Brain microvascular endothelial cell (primary cell): ENCODE measurements around the gene NETO2.

ENCODE experiments used
- DNase-seq: peaks from one replicate; pipeline ENCODE4 v3.0.0-alpha.2; 2020
- H3K27ac ChIP-seq: fragments of 250-450 bp; sonication (Bioruptor Pico); 2 replicates; pipeline ENCODE4 v1.5.1; 2020; ENCODE audit warnings: mild to moderate bottlenecking, moderate library complexity
- H3K27me3 ChIP-seq: fragments of 250-450 bp; sonication (Bioruptor Pico); replicated peaks from 2 replicates; pipeline ENCODE4 v1.5.1; 2020; ENCODE audit warnings: mild to moderate bottlenecking
- H3K36me3 ChIP-seq: fragments of 250-450 bp; sonication (Bioruptor Pico); replicated peaks from 2 replicates; pipeline ENCODE4 v1.5.1; 2020; ENCODE audit warnings: mild to moderate bottlenecking
- H3K4me3 ChIP-seq: 2 replicates; pipeline ENCODE4 v1.5.1; 2011; ENCODE audit warnings: low read depth, mild to moderate bottlenecking, control low read depth, low read length, moderate library complexity
- in situ Hi-C: cut with HindIII; loops from 2 replicates; pipeline ENCODE4 v1.10.0; 2017; ENCODE audit warnings: low sequenced_read_pairs, low pct_ligation_motif_present
- TF ChIP-seq, protein P1 (sequence below): IDR thresholded peaks from 2 replicates; pipeline ENCODE4 v1.5.1; 2011; ENCODE audit warnings: low read depth, mild to moderate bottlenecking, moderate library complexity, low read length, control low read depth, inconsistent platforms; ENCODE audit errors: missing control alignments

Gene NETO2

DNA sequence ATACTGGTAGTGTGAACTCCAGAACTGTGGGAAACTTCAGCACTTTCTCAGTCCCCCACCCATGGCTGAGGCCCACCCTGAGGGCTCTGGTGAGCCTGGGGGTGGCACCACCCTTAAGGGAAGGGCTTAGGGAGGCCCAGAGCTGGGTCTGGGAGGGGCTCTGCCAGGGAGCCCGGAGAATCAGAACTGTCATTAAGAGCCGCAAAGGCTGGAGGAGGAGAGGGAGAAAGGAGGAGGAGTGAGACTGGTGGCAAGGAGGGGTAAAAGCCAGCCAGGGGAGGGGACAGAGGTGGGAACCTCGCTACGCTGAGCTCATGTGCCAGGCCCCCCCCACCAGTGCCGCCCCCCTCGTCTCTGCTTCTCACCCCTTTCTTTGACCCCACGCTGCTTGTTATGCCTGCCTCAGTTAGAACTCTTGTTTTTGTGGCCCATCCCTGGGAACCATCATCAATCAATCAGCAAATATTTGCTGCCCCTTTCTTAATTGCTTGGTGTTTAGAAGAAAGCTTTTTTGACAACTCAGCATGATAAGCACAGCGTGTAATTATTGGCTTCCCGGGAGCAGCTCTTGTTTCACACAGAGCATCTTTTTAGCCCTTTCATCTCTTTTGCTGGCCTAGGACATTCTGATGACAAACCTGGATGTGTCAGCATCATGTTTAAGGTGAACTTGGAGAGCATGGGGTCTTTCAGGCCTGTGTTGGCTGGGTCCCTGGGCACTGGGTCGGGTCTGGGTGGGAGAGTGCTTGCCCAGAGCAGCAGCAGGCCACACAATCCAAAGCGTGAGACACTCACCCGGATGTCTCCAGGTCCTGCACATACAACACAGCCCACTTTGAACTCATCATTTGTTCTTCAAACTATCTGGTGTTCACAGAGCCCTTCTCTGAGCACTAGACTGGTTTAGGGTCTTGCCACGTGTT lies 77.7 kb downstream of the NETO2 start:
- Histone ChIP-seq H3K4me3 (no peak overlapping the region), H3K27me3 (no peaks in the 10 kb centered on the region), H3K36me3 (no peaks in the 10 kb centered on the region), H3K27ac (no peak overlapping the region)
- DNase-seq, result no peak
- in situ Hi-C loops, result no loop called here
- TF ChIP-seq, protein P1, sequence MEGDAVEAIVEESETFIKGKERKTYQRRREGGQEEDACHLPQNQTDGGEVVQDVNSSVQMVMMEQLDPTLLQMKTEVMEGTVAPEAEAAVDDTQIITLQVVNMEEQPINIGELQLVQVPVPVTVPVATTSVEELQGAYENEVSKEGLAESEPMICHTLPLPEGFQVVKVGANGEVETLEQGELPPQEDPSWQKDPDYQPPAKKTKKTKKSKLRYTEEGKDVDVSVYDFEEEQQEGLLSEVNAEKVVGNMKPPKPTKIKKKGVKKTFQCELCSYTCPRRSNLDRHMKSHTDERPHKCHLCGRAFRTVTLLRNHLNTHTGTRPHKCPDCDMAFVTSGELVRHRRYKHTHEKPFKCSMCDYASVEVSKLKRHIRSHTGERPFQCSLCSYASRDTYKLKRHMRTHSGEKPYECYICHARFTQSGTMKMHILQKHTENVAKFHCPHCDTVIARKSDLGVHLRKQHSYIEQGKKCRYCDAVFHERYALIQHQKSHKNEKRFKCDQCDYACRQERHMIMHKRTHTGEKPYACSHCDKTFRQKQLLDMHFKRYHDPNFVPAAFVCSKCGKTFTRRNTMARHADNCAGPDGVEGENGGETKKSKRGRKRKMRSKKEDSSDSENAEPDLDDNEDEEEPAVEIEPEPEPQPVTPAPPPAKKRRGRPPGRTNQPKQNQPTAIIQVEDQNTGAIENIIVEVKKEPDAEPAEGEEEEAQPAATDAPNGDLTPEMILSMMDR, result no peak

DNA sequence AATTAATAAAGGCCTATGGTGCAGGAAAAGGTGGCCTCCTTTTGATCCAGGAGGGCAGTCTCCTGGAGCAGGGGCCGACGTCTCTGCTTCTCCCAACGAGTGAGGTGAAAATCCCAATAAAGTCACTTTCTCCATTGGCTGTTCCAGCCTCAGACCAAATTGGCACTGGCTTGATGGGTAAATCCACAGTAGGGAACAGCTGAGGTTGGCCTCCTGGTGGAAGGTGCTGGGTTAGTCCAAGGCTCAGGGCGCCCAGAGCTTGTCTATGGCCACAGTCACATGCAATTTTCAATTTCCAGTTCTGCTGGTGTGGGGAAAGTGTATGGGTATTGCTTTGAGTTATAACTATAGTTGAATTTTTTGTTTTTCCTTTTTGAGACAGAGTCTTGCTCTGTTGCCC lies 79.0 kb downstream of the NETO2 start:
- H3K27me3 ChIP-seq, result no peaks in the 10 kb centered on the region
- TF ChIP-seq, protein P1, result no peak
- in situ Hi-C loops, result no loop called here
- H3K27ac ChIP-seq, result no peak overlapping the region
- DNase-seq, result no peak
- no peaks in the 10 kb centered on the region for H3K36me3 ChIP-seq
- no peak overlapping the region for H3K4me3 ChIP-seq

DNA sequence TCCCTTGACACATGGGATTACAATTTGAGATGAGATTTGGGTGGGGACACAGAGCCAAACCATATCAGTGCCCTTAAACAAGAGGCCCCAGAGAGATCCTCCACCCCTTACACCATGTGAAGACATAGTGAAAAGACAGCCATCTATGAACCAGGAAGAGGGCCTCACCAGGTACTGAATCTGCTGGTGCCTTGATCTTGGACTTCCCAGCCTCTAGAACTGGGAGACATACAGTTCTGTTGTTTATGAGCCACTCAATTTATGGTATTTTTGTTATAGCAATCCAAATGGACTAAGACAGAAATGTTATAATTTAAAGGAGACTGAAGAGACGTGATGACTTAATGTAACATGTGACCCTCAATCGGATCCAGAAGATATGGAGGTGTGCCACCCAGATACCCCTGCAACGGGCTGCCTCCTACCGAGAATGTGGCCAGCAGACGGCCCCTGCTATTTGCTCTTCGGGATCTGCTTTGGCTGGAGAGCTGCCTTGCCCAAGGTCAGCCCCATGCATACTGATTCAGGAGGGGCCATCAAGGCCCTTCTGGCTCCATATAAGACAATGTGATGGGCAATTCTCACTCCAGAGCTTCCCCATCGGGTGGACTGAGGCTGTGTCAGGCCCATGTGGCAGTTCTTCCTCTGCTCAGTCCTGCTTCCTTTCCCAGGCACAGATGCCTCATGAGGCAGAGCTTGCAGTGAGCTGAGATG lies 80.6 kb downstream of the NETO2 start:
- no peak overlapping the region for H3K4me3 ChIP-seq
- H3K27me3 ChIP-seq, result no peaks in the 10 kb centered on the region
- DNase-seq, result no peak
- H3K27ac ChIP-seq, result no peak overlapping the region
- no peaks in the 10 kb centered on the region for H3K36me3 ChIP-seq
- TF ChIP-seq, protein P1, result no peak
- in situ Hi-C loops, result no loop called here

DNA sequence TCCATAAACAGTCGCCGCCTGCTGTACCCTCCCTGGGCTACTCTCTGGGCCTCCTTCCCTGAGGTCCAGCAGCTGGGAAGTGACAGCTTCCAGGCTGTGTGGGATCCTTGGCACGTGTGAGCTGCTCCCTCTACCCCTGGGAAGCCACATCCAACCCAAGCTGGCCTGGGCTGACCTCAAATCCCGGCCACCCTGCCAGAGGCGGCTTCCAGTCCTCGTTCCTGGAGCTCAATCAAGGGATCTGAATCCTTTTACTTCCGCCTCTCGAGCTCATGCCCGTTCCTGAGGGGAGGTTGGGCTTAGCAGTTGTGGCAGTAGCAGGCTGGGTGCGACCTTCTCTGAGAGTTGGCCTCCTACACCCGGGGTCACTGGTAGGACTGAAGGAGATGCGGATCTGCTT lies 82.5 kb downstream of the NETO2 start:
- H3K4me3 ChIP-seq, result no peak overlapping the region
- H3K27ac ChIP-seq, result no peak overlapping the region
- in situ Hi-C loops, result no loop called here
- DNase-seq, result no peak
- no peaks in the 10 kb centered on the region for H3K36me3 ChIP-seq
- no peaks in the 10 kb centered on the region for H3K27me3 ChIP-seq
- TF ChIP-seq, protein P1, result no peak

DNA sequence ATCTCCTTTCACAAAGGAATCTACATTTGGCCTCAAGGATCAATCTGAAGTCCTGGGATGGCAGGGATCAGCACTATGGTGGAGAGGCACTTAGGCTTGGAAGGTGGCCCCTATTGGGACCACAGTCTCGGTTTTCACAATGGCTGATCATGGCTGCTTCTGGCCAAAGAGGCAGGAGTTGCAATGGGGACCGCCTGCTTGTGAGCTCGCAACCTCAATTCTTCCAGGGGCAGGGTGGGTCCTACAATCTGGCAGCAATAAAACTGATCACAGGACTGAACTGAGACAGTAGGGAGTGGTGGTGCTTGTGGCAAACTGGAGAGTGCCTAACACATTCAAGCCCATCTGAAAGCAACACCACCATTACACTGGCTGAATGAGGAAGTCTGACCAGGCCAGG lies 83.1 kb downstream of the NETO2 start:
- no peaks in the 10 kb centered on the region for H3K27me3 ChIP-seq
- DNase-seq, result no peak
- no peak overlapping the region for H3K4me3 ChIP-seq
- in situ Hi-C loops, result no loop called here
- H3K27ac ChIP-seq, result no peak overlapping the region
- H3K36me3 ChIP-seq, result no peaks in the 10 kb centered on the region
- TF ChIP-seq, protein P1, result no peak
